IMR-90 (cell line): ENCODE data around the gene UBD.

Experiments used
- CHD1 ChIP-seq: IDR thresholded peaks from 2 replicates; pipeline ENCODE4 v1.6.1; 2012; ENCODE audit warnings: low read depth, low read length, improper control_type of control experiment
- CTCF ChIP-seq: conservative IDR thresholded peaks from 2 replicates; pipeline ENCODE4 v1.5.1; 2012; ENCODE audit warnings: mild to moderate bottlenecking, low read depth, low read length, improper control_type of control experiment
- MAFK ChIP-seq: IDR thresholded peaks from 2 replicates; pipeline ENCODE4 v1.6.1; 2012; ENCODE audit warnings: low read depth, low read length, improper control_type of control experiment
- MAZ ChIP-seq: IDR thresholded peaks from 2 replicates; pipeline ENCODE4 v1.6.1; 2012; ENCODE audit warnings: low read depth, mild to moderate bottlenecking, low read length, improper control_type of control experiment, moderate library complexity, borderline replicate concordance
- POLR2A ChIP-seq: IDR thresholded peaks from 2 replicates; pipeline ENCODE4 v1.6.1; 2012; ENCODE audit warnings: mild to moderate bottlenecking, low read depth, low read length
- RAD21 ChIP-seq: IDR thresholded peaks from 2 replicates; pipeline ENCODE4 v1.6.1; 2012; ENCODE audit warnings: low read length, improper control_type of control experiment
- RCOR1 ChIP-seq: IDR thresholded peaks from 2 replicates; pipeline ENCODE4 v1.6.1; 2012; ENCODE audit warnings: mild to moderate bottlenecking, low read length, improper control_type of control experiment; ENCODE audit not compliant: insufficient replicate concordance
- RFX5 ChIP-seq: IDR thresholded peaks from 2 replicates; pipeline ENCODE4 v1.8.0; 2012; ENCODE audit warnings: low read depth, mild to moderate bottlenecking, low read length, moderate library complexity

GRCh38 chr6:29567991-29568390 is 8.5 kb upstream of the UBD start:
- no peak for TF ChIP-seq POLR2A
- TF ChIP-seq CTCF = no peak
- TF ChIP-seq MAZ = no peak
- no peak for TF ChIP-seq CHD1
- TF ChIP-seq RAD21 = no peak
- no peak for TF ChIP-seq RCOR1
- TF ChIP-seq RFX5 = no peak
- no peak for TF ChIP-seq MAFK
